Neural progenitor cell (in vitro differentiated cells): ENCODE measurements around the gene TMEM82. TPM values are rescaled to one million over a fixed set of nuclear protein-coding genes. Genes with fewer than 3 reads are reported as not detected.

Experiments
- DNase-seq: peaks from one replicate; pipeline ENCODE4 v3.0.0-alpha.2; 2016; ENCODE audit warnings: low spot score
- H2AFZ ChIP-seq: fragments of 200-600 bp; sonication (generic); replicated peaks from 2 replicates; pipeline ENCODE4 v1.6.1; 2016; ENCODE audit warnings: antibody characterized with exemption
- H3F3A ChIP-seq: fragments of 200-600 bp; sonication (generic); 2 replicates; pipeline ENCODE4 v1.6.1; 2016; ENCODE audit warnings: antibody characterized with exemption, low read depth
- H3K27ac ChIP-seq: fragments of 200-600 bp; sonication (generic); 2 replicates; pipeline ENCODE4 v1.5.1; 2016; ENCODE audit warnings: mild to moderate bottlenecking
- H3K27me3 ChIP-seq: fragments of 200-600 bp; sonication (generic); 2 replicates; pipeline ENCODE4 v1.6.1; 2016; ENCODE audit warnings: mild to moderate bottlenecking, moderate library complexity
- H3K36me3 ChIP-seq: fragments of 200-600 bp; sonication (generic); 2 replicates; pipeline ENCODE4 v1.5.1; 2016
- H3K4me1 ChIP-seq: fragments of 200-600 bp; sonication (generic); 2 replicates; pipeline ENCODE4 v1.6.1; 2016; ENCODE audit warnings: mixed run types
- H3K4me2 ChIP-seq: fragments of 200-600 bp; sonication (generic); 2 replicates; pipeline ENCODE4 v1.6.1; 2016
- H3K4me3 ChIP-seq: fragments of 200-600 bp; sonication (generic); 2 replicates; pipeline ENCODE4 v1.5.1; 2016
- H3K79me2 ChIP-seq: fragments of 200-600 bp; sonication (generic); 2 replicates; pipeline ENCODE4 v1.6.1; 2016; ENCODE audit warnings: low read depth
- H3K9ac ChIP-seq: fragments of 200-600 bp; sonication (generic); 2 replicates; pipeline ENCODE4 v1.6.1; 2016
- H3K9me3 ChIP-seq: fragments of 200-600 bp; sonication (generic); 2 replicates; pipeline ENCODE4 v1.5.1; 2016; ENCODE audit warnings: low read depth
- H4K20me1 ChIP-seq: fragments of 200-600 bp; sonication (generic); 2 replicates; pipeline ENCODE4 v1.6.1; 2016; ENCODE audit warnings: low read depth
- H3K27ac Mint-ChIP-seq: 3 replicates; pipeline ENCODE4 v1.8.0; 2021; ENCODE audit warnings: mixed read lengths
- H3K27me3 Mint-ChIP-seq: 2 replicates; pipeline ENCODE4 v1.8.0; 2022; ENCODE audit warnings: low read depth, mild to moderate bottlenecking, inconsistent platforms, moderate library complexity, mixed read lengths; ENCODE audit not compliant: insufficient read depth
- H3K36me3 Mint-ChIP-seq: 3 replicates; pipeline ENCODE4 v1.8.0; 2021; ENCODE audit warnings: mixed read lengths
- H3K4me1 Mint-ChIP-seq: 3 replicates; pipeline ENCODE4 v1.8.0; 2021; ENCODE audit warnings: mixed read lengths
- H3K4me3 Mint-ChIP-seq: 3 replicates; pipeline ENCODE4 v1.8.0; 2021; ENCODE audit warnings: mild to moderate bottlenecking, moderate library complexity, mixed read lengths
- H3K9me3 Mint-ChIP-seq: 3 replicates; pipeline ENCODE4 v1.8.0; 2020; ENCODE audit warnings: mixed read lengths
- CTCF ChIP-seq: fragments of 200-600 bp; sonication (generic); IDR thresholded peaks from 2 replicates; pipeline ENCODE4 v1.5.1; 2017; ENCODE audit warnings: antibody characterized with exemption, mild to moderate bottlenecking
- EZH2 ChIP-seq: fragments of 200-600 bp; sonication (generic); IDR thresholded peaks from 2 replicates; pipeline ENCODE4 v1.6.1; 2017; ENCODE audit warnings: antibody characterized with exemption, mild to moderate bottlenecking, moderate library complexity
- EZH2phosphoT487 ChIP-seq: fragments of 200-600 bp; sonication (generic); IDR thresholded peaks from 2 replicates; pipeline ENCODE4 v1.6.1; 2017; ENCODE audit warnings: antibody characterized with exemption
- total RNA-seq: library from RNA; depleted of rRNA; stranded (reverse); fragments of >200 nt; gene quantifications from 2 replicates; pipeline ENCODE4 v1.2.3, GENCODE V29; 2015; ENCODE audit warnings: low replicate concordance

TMEM82 gene
- total RNA-seq, 1 donor from 2014 or later: not detected

GRCh38 chr1:15732686-15733081 is 9.6 kb upstream of the TMEM82 start:
- Histone ChIP-seq H3K4me3 (no peak overlapping the region), H3F3A (no peaks in the 10 kb centered on the region), H3K9me3 (no peaks in the 10 kb centered on the region), H3K9ac (no peak overlapping the region), H3K79me2 (no peaks in the 10 kb centered on the region), H3K27ac (no peak overlapping the region), H3K27me3 (no peaks in the 10 kb centered on the region), H3K4me1 (no peaks in the 10 kb centered on the region), H2AFZ (no peak overlapping the region), H4K20me1 (no peaks in the 10 kb centered on the region), H3K4me2 (no peak overlapping the region), H3K36me3 (no peaks in the 10 kb centered on the region)
- Mint-ChIP-seq H3K27ac (no peak overlapping the region), H3K4me1 (peaks cover 5% of the 10 kb centered on the region), H3K36me3 (peaks cover 10% of the 10 kb centered on the region), H3K27me3 (peaks cover 2% of the 10 kb centered on the region), H3K9me3 (no peaks in the 10 kb centered on the region), H3K4me3 (no peak overlapping the region)
- no peak for DNase-seq
- no peak for TF ChIP-seq EZH2
- TF ChIP-seq EZH2phosphoT487: no peak
- no peak for TF ChIP-seq CTCF

GRCh38 chr1:15733218-15733725 is 9.0 kb upstream of the TMEM82 start:
- peaks cover 2% of the 10 kb centered on the region for H3K27me3 Mint-ChIP-seq
- no peak for DNase-seq

DNA sequence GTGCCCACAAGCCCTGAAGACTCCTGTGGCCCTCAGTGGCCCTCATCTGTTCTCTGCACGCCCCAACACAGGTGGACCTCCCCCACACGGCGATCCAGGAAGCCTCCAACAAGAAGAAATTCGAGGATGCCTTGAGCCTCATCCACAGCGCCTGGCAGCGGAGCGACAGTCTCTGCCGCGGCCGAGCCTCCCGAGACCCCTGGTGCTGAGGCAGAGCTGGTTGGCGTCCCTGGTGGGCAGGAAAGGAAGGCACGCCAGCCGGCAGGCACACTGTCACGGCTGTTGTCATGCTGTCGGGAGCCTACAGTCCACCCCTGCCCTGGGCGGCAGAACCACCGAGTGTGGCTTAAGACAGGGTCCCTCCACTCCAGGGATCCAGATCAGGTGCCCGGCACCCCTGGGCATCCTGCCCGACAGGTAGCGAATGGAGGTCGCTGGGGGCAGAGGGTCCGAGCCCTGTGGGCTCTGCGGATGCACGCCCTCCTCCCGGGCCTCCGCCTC is 8.5 kb upstream of the TMEM82 start:
- Histone ChIP-seq H3K36me3 (no peaks in the 10 kb centered on the region), H3K4me1 (no peaks in the 10 kb centered on the region), H3K9ac (no peak overlapping the region), H3F3A (no peaks in the 10 kb centered on the region), H3K9me3 (no peaks in the 10 kb centered on the region), H3K27me3 (no peaks in the 10 kb centered on the region), H3K4me2 (no peak overlapping the region), H3K27ac (no peak overlapping the region), H2AFZ (no peak overlapping the region), H3K4me3 (no peak overlapping the region), H3K79me2 (no peaks in the 10 kb centered on the region), H4K20me1 (no peaks in the 10 kb centered on the region)
- Mint-ChIP-seq H3K27ac (no peak overlapping the region), H3K36me3 (peaks cover 7% of the 10 kb centered on the region), H3K27me3 (peaks cover 5% of the 10 kb centered on the region), H3K4me1 (peaks cover 14% of the 10 kb centered on the region), H3K4me3 (no peak overlapping the region), H3K9me3 (no peaks in the 10 kb centered on the region)
- no peak for DNase-seq
- TF ChIP-seq EZH2phosphoT487: no peak
- TF ChIP-seq CTCF: no peak
- no peak for TF ChIP-seq EZH2

More at GRCh38 chr1:15733218-15733725, 9.0 kb upstream of the TMEM82 start:
- Histone ChIP-seq H3K79me2 (no peaks in the 10 kb centered on the region), H3K36me3 (no peaks in the 10 kb centered on the region), H3K27me3 (no peaks in the 10 kb centered on the region), H3K4me2 (no peak overlapping the region), H3K9me3 (no peaks in the 10 kb centered on the region), H3K4me3 (no peak overlapping the region), H3K9ac (no peak overlapping the region), H2AFZ (no peak overlapping the region), H3K4me1 (no peaks in the 10 kb centered on the region), H4K20me1 (no peaks in the 10 kb centered on the region), H3F3A (no peaks in the 10 kb centered on the region), H3K27ac (no peak overlapping the region)
- Mint-ChIP-seq H3K9me3 (no peaks in the 10 kb centered on the region), H3K4me1 (peaks cover 9% of the 10 kb centered on the region), H3K4me3 (no peak overlapping the region), H3K27ac (no peak overlapping the region), H3K36me3 (peaks cover 7% of the 10 kb centered on the region)
- TF ChIP-seq CTCF: no peak
- TF ChIP-seq EZH2: no peak
- no peak for TF ChIP-seq EZH2phosphoT487
